ENCODE data around the gene LY6G5C.

GRCh38 chr6:31630177-31630934, 50.5 kb downstream of the LY6G5C start:
- TF ChIP-seq SP1 (IDR thresholded peaks at IDR 0.05) (no peak), FOXK2 (IDR thresholded peaks at IDR 0.05) (no peak), NFRKB (IDR thresholded peaks at IDR 0.05) (no peak), ARNT (IDR thresholded peaks at IDR 0.05) (no peak), BHLHE40 (IDR thresholded peaks at IDR 0.05; ENCODE audit: borderline replicate concordance) (no peak)

All from HEK293T (cell line).